Measurements from ENCODE around the gene MEGF8.
"Not testable (repeated sequence)": the region's sequence is repeated elsewhere in the genome, so short reads cannot be mapped to it uniquely, and the experiment has no call there.

MEGF8 gene

GRCh38 chr19:42306646-42307045 lies 18.8 kb upstream of the MEGF8 start:
- DNase-seq, result no peak

GRCh38 chr19:42309686-42310085 lies 15.7 kb upstream of the MEGF8 start:
- DNase-seq, result no peak

- no peak for DNase-seq
These were observed 13.8 kb upstream of the MEGF8 start for GRCh38 chr19:42311657-42312056.

- DNase-seq, result no peak
These were observed 13.1 kb upstream of the MEGF8 start for GRCh38 chr19:42312370-42312769.

- DNase-seq, result no peak
These were observed 12.2 kb upstream of the MEGF8 start, which contains the start of gene TMEM145 for GRCh38 chr19:42313096-42313839. Gene TMEM145, plus strand, starts transcription at chr19:42313309. Its CDS starts 68 bp downstream, at chr19:42313377.

- no peak for DNase-seq
These were observed 11.3 kb upstream of the MEGF8 start for GRCh38 chr19:42313840-42314755.

- no peak for DNase-seq
These were observed 10.4 kb upstream of the MEGF8 start for GRCh38 chr19:42315024-42315423.

- DNase-seq, result no peak
These were observed 8.9 kb upstream of the MEGF8 start for GRCh38 chr19:42316223-42317211.

GRCh38 chr19:42317535-42317934 lies 7.9 kb upstream of the MEGF8 start:
- no peak for DNase-seq

GRCh38 chr19:42322305-42322704 lies 3.1 kb upstream of the MEGF8 start:
- DNase-seq, result no peak

GRCh38 chr19:42323473-42323851 lies 2.0 kb upstream of the MEGF8 start:
- DNase-seq, result no peak

GRCh38 chr19:42323852-42324654 lies 1.4 kb upstream of the MEGF8 start:
- DNase-seq, result no peak

GRCh38 chr19:42324655-42325307 lies 654 bp upstream of the MEGF8 start:
- DNase-seq, result no peak

GRCh38 chr19:42325896-42326771 lies 699 bp downstream of the MEGF8 start:
- DNase-seq, result no peak

- DNase-seq, result no peak
These were observed 1.5 kb downstream of the MEGF8 start for GRCh38 chr19:42326969-42327368.

- no peak for DNase-seq
These were observed 1.9 kb downstream of the MEGF8 start for GRCh38 chr19:42327381-42327780.

GRCh38 chr19:42328106-42328505 lies 2.7 kb downstream of the MEGF8 start:
- DNase-seq, result no peak

GRCh38 chr19:42328854-42329253 lies 3.4 kb downstream of the MEGF8 start:
- no peak for DNase-seq

GRCh38 chr19:42330241-42330711 lies 4.8 kb downstream of the MEGF8 start:
- DNase-seq, result no peak

GRCh38 chr19:42331333-42331732 lies 5.9 kb downstream of the MEGF8 start:
- not testable (repeated sequence) for DNase-seq
